ENCODE data around the gene LRP6. TPM values are rescaled to one million over a fixed set of nuclear protein-coding genes. Genes with fewer than 3 reads are reported as not detected.

Gene LRP6
- total and polyA plus RNA-seq, 2 of the 8 experiments (the other 6 are each of a cell fraction or from before 2014, with no cell fraction given) = 53.6 to 73.2 TPM

- Histone ChIP-seq H3K56ac (replicated peaks; ENCODE audit: insufficient read length, low read depth, low read length) (no peak overlapping the region), H2BK20ac (ENCODE audit: low read length) (no peak overlapping the region), H2BK15ac (ENCODE audit: low read length) (no peak overlapping the region), H3K23me2 (ENCODE audit: low read depth, low read length) (no peaks in the 10 kb centered on the region), H3K9me3 (ENCODE audit: insufficient read depth in 2 of 2, low read depth in 1 of 2, low read length in 1 of 2) (no peaks in the 10 kb centered on the region), H4K20me1 (replicated peaks in 1 of 2; ENCODE audit: control insufficient read depth in 1 of 2, insufficient read depth in 2 of 2, low read length in 2 of 2) (peaks cover 0 to 3% of the 10 kb centered on the region in 2 experiments), H2BK5ac (ENCODE audit: low read depth, low read length) (no peak overlapping the region), H3K9ac (replicated peaks in 1 of 4; ENCODE audit: extremely low read depth in 1 of 4, low read depth in 3 of 4, low read length in 3 of 4) (no peak overlapping the region), H3K4ac (replicated peaks; ENCODE audit: insufficient read length, low read depth, low read length) (no peak overlapping the region), H4K8ac (ENCODE audit: extremely low read depth, insufficient read depth, low read length) (no peak overlapping the region), H3K79me1 (ENCODE audit: low read depth, low read length) (peaks cover 2% of the 10 kb centered on the region), H3K79me2 (ENCODE audit: control insufficient read depth in 1 of 2, insufficient read depth in 2 of 2, low read length in 2 of 2) (peaks cover 0 to 51% of the 10 kb centered on the region in 2 experiments; a peak in 3 of 4 replicates), H4K91ac (replicated peaks; ENCODE audit: insufficient read length, low read length) (no peak overlapping the region), H2BK12ac (ENCODE audit: low read depth, low read length) (no peak overlapping the region), H4K5ac (ENCODE audit: insufficient read length, low read depth, low read length) (no peak overlapping the region), H2AFZ (ENCODE audit: low read length) (no peak overlapping the region), H2BK120ac (replicated peaks; ENCODE audit: low read depth, low read length) (no peak overlapping the region), H3K4me1 (replicated peaks in 1 of 4; ENCODE audit: control insufficient read depth in 3 of 4, insufficient read depth in 4 of 4, low read length in 3 of 4) (no peaks in the 10 kb centered on the region), H3K4me3 (ENCODE audit: extremely low read depth in 1 of 4, insufficient read depth in 2 of 4, low read depth in 3 of 4, low read length in 4 of 4) (no peak overlapping the region), H3K23ac (ENCODE audit: insufficient read length) (no peak overlapping the region), H2AK5ac (ENCODE audit: low read depth, low read length) (no peak overlapping the region), H3K27me3 (replicated peaks in 1 of 4; ENCODE audit: control insufficient read depth in 3 of 4, extremely low read depth in 1 of 4, insufficient read depth in 3 of 4, low read length in 3 of 4) (no peaks in the 10 kb centered on the region), H3K4me2 (ENCODE audit: insufficient read depth in 1 of 2, low read depth in 2 of 2, low read length in 2 of 2) (no peak overlapping the region), H3K18ac (ENCODE audit: extremely low read depth, low read length) (no peak overlapping the region), H3K36me3 (ENCODE audit: control insufficient read depth in 2 of 4, insufficient read depth in 4 of 4, low read length in 3 of 4) (peaks cover 0 to 32% (median 16%) of the 10 kb centered on the region in 4 experiments; a peak in 3 of 8 replicates), H3K14ac (ENCODE audit: insufficient read length) (no peak overlapping the region), H3K27ac (ENCODE audit: low read depth, low read length) (no peak overlapping the region)
- 94% methylated on average over 3 of the region's 3 CpGs; no CpG with 5 or more reads in 1 of the 2 experiments for WGBS, 2 experiments (ENCODE audit: extremely low coverage in 1 of 2, insufficient coverage in 1 of 2, insufficient read length in 1 of 2, insufficient replicate concordance in 2 of 2, low coverage in 1 of 2, low lambda C conversion rate in 2 of 2, missing lambda C conversion rate in 1 of 2)
- TF ChIP-seq ASH2L (IDR thresholded peaks at IDR 0.05; ENCODE audit: low read length) = no peak
- TF ChIP-seq USF2 (IDR thresholded peaks at IDR 0.05; ENCODE audit: low read length) = no peak
- no peak for TF ChIP-seq YY1 (IDR thresholded peaks at IDR 0.05; ENCODE audit: low read depth, low read length)
- ChIA-PET CTCF (ENCODE audit: partially characterized antibody) (no interaction called here), POLR2A (ENCODE audit: partially characterized antibody) (interaction anchor here (1.2 kb wide), 1 partner anchor 11 kb away, joined by 3 read pairs; no protein-coding TSS in a partner anchor)
- FAIRE-seq (no peak), DNase-seq (ENCODE audit: low read depth in 1 of 2, low spot score in 2 of 2) (no peak)
Observed at GRCh38 chr12:12201274-12201758, 65.5 kb downstream of the LRP6 start.

Measured in H1 (cell line).